ENCODE measurements around the gene RPS6KB2. TPM values are rescaled to one million over a fixed set of nuclear protein-coding genes. Genes with fewer than 3 reads are reported as not detected.

Gene RPS6KB2
- total RNA-seq, 2 donors from 2014 or later, result 47.8 to 62.7 TPM

DNA sequence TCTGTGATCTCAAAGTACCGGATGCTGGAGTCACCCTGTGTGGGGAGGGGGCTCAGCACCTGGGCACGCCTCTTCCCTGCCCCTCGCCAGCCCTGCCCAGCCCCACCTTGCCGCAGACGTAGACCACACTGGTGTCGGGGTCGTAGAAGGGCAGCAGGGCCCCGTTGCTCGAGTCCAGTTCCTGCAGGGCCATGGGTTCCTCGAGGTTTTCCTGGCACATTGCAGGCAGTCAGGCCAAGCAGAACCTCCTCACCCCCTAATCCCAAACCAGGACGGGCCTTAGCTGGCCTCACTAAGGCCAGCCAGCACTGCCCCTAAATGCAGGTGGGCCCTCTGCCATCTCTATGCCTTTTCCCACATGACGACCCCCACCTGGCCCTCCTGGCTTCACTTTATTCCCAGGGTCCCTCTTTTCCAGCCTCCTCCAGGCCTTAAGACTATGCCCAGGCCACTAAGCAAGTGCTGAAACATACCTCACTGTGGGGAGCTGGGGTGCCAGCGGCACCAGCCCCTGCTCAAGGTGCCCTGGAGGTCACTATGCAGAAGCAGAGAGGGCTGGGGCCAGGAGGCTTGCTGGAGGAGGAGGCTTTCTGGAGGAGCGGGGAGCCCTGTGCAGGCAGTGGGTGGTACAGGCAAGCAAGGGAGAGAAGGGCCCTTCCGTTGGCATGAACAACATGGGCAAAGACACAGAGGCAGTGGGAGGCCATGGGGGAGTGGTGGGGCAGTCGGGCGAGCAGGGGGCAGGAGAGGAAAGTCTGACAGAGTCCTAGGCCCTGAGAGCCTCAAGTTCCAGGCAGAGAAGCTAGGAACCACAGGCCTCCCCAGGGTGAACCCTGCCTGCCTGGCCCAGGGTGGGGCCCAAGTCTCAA is 12.2 kb downstream of the RPS6KB2 start:
- Mint-ChIP-seq H3K27ac (peak overlapping the region; percentile 97), H3K4me1 (peaks cover 60% of the 10 kb centered on the region), H3K4me3 (peak overlapping the region; percentile 97), H3K27me3 (no peaks in the 10 kb centered on the region), H3K36me3 (ENCODE audit: low read depth) (no peaks in the 10 kb centered on the region)
- no peaks in the 10 kb centered on the region for H3K9me3 ChIP-seq (ENCODE audit: control insufficient read depth, low read length, poor library complexity, severe bottlenecking)
- DNase-seq, result no peak
- ATAC-seq, result no peak

DNA sequence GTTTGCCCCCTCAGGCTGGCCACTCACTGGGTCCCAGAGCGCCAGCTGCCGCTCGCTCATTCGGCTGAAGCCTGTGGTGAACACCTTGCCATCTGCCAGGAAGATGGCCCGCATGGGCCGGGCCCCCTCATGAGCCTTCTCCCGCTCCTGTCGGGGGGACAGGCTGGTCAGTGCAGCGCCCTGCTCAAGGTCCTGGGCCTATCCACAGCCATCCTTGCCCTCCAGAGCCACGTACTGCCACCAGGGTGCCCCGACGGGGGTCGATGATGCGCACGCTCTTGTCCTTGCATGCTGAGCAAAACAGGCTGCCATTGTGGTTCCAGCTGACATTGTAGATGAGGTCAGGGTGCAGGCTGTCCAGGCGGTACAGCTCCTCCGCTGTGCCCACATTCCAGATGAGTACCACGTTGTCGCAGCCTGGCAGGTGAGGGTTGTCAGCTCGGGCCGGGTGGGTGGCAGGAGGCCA is 12.8 kb downstream of the RPS6KB2 start:
- peak overlapping the region; percentile 97 for H3K27ac Mint-ChIP-seq
- ATAC-seq (no peak), DNase-seq (no peak)
- H3K36me3 Mint-ChIP-seq (ENCODE audit: low read depth), result no peaks in the 10 kb centered on the region
- peak overlapping the region; percentile 97 for H3K4me3 Mint-ChIP-seq
- H3K27me3 Mint-ChIP-seq, result no peaks in the 10 kb centered on the region
- peaks cover 62% of the 10 kb centered on the region for H3K4me1 Mint-ChIP-seq
- H3K9me3 ChIP-seq (ENCODE audit: control insufficient read depth, low read length, poor library complexity, severe bottlenecking), result no peaks in the 10 kb centered on the region

DNA sequence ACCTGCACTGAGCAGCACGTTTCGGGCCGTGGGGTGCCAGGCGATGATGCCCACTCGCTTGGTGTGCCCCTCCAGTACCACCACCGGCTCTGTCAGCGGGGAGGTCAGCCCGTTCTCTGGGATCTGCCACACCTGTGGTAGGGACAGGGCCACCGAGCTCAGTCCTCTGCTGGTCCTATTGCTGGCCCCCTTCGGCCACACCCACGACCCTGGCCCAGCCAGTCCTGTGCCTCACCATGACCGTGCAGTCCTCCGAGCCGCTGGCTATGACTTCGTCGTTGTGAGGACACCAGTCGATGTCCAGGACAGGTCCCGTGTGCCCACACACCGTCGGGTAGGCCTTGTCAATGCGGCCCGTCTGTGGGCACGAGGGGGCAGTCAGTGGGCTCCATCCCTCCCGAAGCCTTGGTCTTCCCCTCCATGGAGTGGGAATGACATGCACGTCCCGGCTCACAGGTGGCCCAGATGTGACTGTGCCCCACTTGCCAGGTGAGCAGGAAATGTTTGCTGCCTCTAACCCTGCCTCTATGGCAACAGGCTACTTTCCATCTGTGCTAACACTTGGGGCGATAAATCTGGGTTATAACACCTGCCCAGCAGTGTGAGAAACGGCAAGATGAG is 13.5 kb downstream of the RPS6KB2 start:
- H3K4me1 Mint-ChIP-seq, result peaks cover 60% of the 10 kb centered on the region
- H3K27ac Mint-ChIP-seq, result peak overlapping the region; percentile 97
- DNase-seq (no peak), ATAC-seq (peak; percentile 13)
- no peaks in the 10 kb centered on the region for H3K27me3 Mint-ChIP-seq
- H3K9me3 ChIP-seq (ENCODE audit: control insufficient read depth, low read length, poor library complexity, severe bottlenecking), result no peaks in the 10 kb centered on the region
- H3K36me3 Mint-ChIP-seq (ENCODE audit: low read depth), result no peaks in the 10 kb centered on the region
- peak overlapping the region; percentile 61 for H3K4me3 Mint-ChIP-seq

DNA sequence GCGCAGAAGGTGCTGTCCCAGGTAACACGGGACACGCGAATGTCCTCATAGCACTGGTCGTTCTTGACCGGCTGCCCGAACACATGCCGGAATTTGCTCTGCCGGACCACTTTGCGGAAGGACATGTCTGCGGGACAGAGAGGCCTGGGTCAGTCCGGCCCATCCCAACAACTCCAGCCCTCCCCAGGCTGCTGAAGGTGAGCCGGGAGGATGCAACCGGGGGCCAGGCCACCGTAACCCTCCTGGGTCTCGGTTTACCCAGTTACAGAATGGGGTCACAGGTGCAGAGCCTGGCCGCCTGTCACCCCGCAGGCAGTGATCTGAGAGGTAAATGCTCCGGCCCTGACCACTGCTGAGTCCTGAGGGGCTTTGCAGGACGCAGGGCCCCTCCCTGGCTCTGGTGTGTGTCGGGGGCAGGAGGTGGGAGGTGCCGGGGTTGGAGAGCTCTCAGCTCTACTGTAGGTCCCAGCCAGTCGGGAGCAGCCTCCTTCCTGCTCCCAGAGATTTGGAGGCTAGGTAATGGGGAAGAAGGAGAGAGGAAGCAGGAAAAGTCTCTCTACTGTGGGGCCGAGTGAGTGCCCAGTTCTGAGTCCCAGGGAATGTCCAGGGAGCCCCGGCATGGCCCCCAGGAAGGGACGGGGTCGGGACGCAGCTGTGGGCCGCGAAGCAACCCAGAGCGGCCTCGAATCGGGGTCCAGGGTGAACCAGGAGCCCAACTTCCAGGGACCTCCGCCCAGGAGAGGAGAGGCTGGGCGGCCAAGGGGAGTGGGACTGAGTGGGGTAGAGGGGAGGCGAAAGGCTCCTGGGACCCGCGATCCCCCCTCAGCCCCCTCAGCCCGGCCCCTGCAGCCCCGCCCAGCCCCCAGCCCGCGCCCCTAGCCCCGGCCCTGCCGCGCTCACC is 14.5 kb downstream of the RPS6KB2 start:
- H3K4me1 Mint-ChIP-seq, result peaks cover 61% of the 10 kb centered on the region
- H3K27ac Mint-ChIP-seq, result peak overlapping the region; percentile 97
- no peaks in the 10 kb centered on the region for H3K9me3 ChIP-seq (ENCODE audit: control insufficient read depth, low read length, poor library complexity, severe bottlenecking)
- H3K4me3 Mint-ChIP-seq, result peak overlapping the region; percentile 61
- H3K36me3 Mint-ChIP-seq (ENCODE audit: low read depth), result no peaks in the 10 kb centered on the region
- no peaks in the 10 kb centered on the region for H3K27me3 Mint-ChIP-seq
- no peak for DNase-seq
- ATAC-seq, result no peak

DNA sequence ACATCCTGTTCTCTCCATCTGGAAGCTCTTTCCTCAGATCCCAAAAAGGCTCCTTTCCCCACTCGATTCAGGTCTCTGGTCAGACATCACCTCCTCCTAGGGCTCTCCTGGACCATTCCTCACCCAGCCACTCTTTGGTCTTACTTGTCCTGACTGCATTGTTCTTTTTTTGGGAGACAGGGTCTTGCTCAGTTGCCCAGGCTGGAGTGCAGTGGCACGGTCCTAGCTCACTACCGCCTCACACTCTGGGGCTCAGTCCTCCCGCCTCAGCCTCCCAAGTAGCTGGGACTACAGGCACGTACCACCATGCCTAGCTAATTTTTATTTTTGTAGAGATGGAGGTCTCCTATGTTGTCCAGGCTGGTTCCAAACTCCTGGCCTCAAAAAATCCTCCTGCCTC is 17.2 kb downstream of the RPS6KB2 start:
- no peaks in the 10 kb centered on the region for H3K27me3 Mint-ChIP-seq
- DNase-seq, result no peak

DNA sequence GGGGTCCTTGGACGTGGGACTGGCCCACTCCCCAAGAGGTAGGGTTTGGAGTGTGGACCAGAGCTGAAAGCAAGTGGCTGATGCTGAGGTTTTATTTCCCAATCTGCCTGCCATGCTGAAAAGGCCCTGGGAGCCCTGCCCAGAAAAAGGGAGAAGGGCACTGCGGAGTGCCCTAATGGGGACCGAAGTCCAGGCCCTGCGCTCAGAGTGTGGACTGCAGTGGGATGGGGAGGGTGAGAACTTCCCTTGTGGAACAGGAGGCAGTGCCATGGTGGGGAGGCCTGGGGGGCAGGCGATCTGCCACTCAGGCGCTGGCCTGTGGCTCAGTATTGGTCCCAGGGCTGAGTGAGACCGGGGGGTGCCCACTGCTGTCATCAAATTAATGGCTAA is 19.9 kb downstream of the RPS6KB2 start:
- DNase-seq (no peak), ATAC-seq (no peak)
- H3K27ac Mint-ChIP-seq, result peak overlapping the region; percentile 97
- peaks cover 42% of the 10 kb centered on the region for H3K4me1 Mint-ChIP-seq
- H3K9me3 ChIP-seq (ENCODE audit: control insufficient read depth, low read length, poor library complexity, severe bottlenecking), result no peaks in the 10 kb centered on the region
- H3K36me3 Mint-ChIP-seq (ENCODE audit: low read depth), result no peaks in the 10 kb centered on the region
- peak overlapping the region; percentile 57 for H3K4me3 Mint-ChIP-seq
- H3K27me3 Mint-ChIP-seq, result no peaks in the 10 kb centered on the region

More for the DNA sequence above, 17.2 kb downstream of the RPS6KB2 start:
- no peak for ATAC-seq
- peak overlapping the region; percentile 97 for H3K27ac Mint-ChIP-seq
- H3K9me3 ChIP-seq (ENCODE audit: control insufficient read depth, low read length, poor library complexity, severe bottlenecking), result no peaks in the 10 kb centered on the region
- no peaks in the 10 kb centered on the region for H3K36me3 Mint-ChIP-seq (ENCODE audit: low read depth)
- H3K4me1 Mint-ChIP-seq, result peaks cover 51% of the 10 kb centered on the region
- H3K4me3 Mint-ChIP-seq, result peak overlapping the region; percentile 84

DNA sequence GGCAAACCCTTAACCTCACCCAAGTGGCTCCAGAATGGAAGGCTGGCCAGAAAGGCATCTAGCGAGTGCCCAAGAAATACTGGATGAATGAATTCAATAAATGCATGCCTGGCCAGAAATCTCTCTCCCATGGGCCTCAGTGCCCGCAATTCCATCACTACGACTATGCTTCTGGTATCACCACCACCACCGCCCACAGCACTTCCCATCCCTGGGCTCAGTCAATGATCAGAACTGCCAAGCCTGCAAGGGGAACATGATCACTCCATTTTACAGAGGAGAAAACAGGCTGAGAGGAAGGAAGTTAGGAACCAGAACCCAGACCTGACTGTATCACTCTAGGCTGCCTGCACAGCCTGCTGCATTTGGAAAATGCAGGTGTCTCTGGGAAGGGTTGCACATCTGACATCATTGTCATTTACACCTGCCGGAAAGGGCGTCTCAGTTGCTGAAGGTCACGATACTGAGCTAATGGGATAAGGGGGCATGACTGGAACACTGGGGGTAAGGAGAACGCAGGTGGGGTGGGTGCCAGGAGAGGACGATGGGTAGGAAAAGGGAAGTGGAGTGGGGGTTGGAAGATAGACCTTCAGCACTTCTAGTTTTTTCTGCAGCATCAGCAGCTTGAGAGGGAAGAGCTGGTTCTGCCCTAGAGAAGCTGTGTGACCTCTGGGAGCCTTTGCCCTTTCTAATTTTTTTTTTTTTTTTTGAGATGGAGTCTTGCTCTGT is 21.0 kb downstream of the RPS6KB2 start:
- Mint-ChIP-seq H3K4me1 (peaks cover 39% of the 10 kb centered on the region), H3K36me3 (ENCODE audit: low read depth) (no peaks in the 10 kb centered on the region), H3K27me3 (no peaks in the 10 kb centered on the region), H3K4me3 (peak overlapping the region; percentile 39), H3K27ac (peak overlapping the region; percentile 68)
- no peak for DNase-seq
- ATAC-seq, result no peak
- no peaks in the 10 kb centered on the region for H3K9me3 ChIP-seq (ENCODE audit: control insufficient read depth, low read length, poor library complexity, severe bottlenecking)

DNA sequence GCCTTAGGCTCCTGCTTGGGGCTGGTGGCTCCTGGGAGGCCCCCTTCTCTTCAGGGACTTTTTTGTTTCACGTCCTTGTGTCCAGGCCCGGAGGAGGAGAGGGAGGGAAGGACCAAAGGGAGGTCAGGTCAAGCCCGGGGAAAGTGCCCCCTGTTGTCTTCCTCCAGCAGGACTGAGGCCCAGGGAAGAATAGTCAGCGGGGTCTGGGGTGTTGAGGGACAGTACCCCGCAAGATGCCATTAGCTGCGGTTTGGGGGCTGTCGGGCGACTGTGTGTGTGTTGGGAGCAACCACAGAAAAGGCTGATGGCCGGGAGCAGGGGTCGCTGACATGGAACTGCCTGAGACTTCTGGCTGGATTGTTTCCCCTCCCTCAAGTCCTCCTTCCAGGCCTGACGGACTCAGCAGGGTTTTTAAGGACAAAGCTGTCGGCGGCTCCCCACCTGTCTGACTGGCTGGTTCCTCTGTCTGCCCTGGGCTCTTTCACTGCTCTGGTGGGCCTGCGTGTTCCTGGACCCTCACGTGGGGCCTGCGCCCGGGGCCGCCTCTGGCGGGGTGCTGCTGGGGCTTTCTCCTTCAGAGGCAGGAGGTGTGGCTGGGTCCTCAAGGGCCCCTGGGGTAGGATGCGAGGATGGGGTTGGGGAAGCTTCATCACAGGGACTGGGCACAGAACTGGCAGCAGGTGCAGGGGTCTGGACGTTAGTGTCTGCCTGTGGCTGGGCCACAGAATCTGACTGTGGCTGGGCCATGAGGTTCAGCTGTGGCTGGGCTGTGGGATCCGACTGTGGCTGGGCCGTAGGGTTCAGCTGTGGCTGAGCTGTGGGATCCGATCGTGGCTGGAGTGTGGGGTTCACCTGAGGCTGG is 22.7 kb downstream of the RPS6KB2 start:
- DNase-seq (no peak), ATAC-seq (no peak)
- no peaks in the 10 kb centered on the region for H3K9me3 ChIP-seq (ENCODE audit: control insufficient read depth, low read length, poor library complexity, severe bottlenecking)
- Mint-ChIP-seq H3K4me1 (peaks cover 24% of the 10 kb centered on the region), H3K27me3 (no peaks in the 10 kb centered on the region), H3K27ac (peak overlapping the region; percentile 43), H3K36me3 (ENCODE audit: low read depth) (no peaks in the 10 kb centered on the region), H3K4me3 (no peak overlapping the region)

DNA sequence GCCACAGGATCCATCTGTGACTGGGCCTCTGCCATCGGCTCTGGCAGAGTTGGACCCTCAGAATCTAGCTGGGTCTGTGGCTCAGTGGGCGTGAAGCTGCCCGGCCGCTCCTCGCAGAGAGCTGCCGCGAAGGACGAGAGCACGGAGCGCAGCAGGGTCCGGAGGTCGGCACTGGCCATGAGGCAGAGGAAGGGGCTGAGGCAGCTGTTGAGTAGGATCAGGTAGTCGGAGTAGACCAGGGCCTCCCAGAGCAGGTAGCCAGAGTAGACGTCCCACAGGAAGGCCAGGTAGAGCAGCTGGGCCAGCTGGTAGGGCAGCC is 23.3 kb downstream of the RPS6KB2 start:
- ATAC-seq, result no peak
- Mint-ChIP-seq H3K4me3 (no peak overlapping the region), H3K27me3 (no peaks in the 10 kb centered on the region), H3K27ac (peak overlapping the region; percentile 43), H3K4me1 (peaks cover 19% of the 10 kb centered on the region), H3K36me3 (ENCODE audit: low read depth) (no peaks in the 10 kb centered on the region)
- H3K9me3 ChIP-seq (ENCODE audit: control insufficient read depth, low read length, poor library complexity, severe bottlenecking), result no peaks in the 10 kb centered on the region
- DNase-seq, result no peak

DNA sequence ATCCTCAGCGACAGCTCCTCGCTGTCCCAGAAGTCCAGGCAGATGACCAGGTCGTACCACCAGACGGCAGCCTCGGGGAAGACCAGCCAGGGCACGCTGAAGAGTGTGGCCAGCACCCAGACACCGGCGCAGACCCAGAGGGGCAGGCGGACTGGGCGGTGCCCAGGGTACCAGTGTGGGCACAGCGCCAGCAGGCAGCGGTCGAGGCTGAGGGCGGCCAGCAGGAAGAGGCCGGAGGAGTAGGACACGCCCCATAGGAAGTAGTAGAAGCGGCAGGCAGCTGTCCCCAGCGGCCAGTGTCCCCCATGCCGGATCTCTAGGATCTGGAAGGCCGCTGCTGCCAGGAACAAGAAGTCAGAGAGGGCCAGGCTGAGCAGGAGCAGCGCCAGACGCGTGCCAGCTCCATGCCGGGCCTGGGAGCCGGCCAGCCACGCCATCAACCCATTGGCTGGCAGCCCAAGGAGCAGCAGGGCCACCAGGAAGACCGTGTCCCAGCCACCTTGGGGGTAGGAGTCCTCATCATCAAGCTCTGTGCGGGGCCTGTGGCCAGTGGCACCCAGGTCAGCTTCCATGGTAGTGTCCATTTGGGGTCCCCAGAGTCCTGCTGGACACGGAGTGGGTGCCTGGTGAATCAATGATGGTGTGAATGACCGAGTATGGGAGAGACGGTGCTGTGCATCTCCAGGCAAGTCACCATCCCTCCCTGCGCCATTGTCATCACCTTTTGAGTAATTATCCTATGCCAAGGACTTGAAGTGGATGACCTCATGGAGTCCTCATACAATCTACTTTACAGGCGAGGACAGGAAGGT is 24.1 kb downstream of the RPS6KB2 start, which contains the start of gene GPR152:
TSS of gene GPR152 (minus strand) at position 589 of the 812 bp plus-strand sequence. CDS start at position 584, 5 bp downstream.
- peak within 1 kb of the TSS; percentile 43 for H3K27ac Mint-ChIP-seq
- ATAC-seq (no peak), DNase-seq (no peak)
- peaks cover 19% of the 10 kb centered on the region for H3K4me1 Mint-ChIP-seq
- no peaks in the 10 kb centered on the region for H3K9me3 ChIP-seq (ENCODE audit: control insufficient read depth, low read length, poor library complexity, severe bottlenecking)
- no peaks in the 10 kb centered on the region for H3K27me3 Mint-ChIP-seq
- no peaks in the 10 kb centered on the region for H3K36me3 Mint-ChIP-seq (ENCODE audit: low read depth)
- no peak within 1 kb of the TSS for H3K4me3 Mint-ChIP-seq

Data from T-helper 17 cell (primary cell).